ENCODE measurements around the gene CDKL2.

DNA sequence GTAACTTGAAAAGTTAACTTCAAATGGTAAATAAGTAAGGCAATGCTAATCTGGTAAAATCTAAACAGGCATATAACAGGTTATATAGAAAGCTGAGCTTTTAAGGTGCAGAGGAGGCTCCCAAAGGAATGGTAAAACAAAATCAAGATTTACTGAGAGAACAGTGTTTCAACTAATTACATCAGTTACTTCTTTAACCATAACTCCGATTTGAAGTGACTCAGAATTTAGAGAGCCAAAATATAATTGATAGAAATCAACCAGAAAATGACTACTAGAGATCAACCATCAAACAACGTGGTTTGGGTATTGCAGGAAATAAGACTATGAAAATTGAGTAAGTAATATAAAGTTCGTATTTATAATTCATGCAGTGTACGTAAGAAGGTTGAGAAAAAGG, 36.0 kb upstream of the CDKL2 start:
- TF ChIP-seq, protein P1, sequence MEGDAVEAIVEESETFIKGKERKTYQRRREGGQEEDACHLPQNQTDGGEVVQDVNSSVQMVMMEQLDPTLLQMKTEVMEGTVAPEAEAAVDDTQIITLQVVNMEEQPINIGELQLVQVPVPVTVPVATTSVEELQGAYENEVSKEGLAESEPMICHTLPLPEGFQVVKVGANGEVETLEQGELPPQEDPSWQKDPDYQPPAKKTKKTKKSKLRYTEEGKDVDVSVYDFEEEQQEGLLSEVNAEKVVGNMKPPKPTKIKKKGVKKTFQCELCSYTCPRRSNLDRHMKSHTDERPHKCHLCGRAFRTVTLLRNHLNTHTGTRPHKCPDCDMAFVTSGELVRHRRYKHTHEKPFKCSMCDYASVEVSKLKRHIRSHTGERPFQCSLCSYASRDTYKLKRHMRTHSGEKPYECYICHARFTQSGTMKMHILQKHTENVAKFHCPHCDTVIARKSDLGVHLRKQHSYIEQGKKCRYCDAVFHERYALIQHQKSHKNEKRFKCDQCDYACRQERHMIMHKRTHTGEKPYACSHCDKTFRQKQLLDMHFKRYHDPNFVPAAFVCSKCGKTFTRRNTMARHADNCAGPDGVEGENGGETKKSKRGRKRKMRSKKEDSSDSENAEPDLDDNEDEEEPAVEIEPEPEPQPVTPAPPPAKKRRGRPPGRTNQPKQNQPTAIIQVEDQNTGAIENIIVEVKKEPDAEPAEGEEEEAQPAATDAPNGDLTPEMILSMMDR (IDR thresholded peaks at IDR 0.05), result no peak
- TF ChIP-seq POLR2A (IDR thresholded peaks at IDR 0.05), result no peak
